OCI-LY3 (cell line): ENCODE measurements around the gene DOCK6.

Experiments
- H2AFZ ChIP-seq: fragments of 200-600, 300-600 bp; shearing (Covaris generic); 2 replicates; pipeline ENCODE4 v1.6.0; 2014; ENCODE audit warnings: antibody characterized with exemption, low read depth, low read length
- H3K27ac ChIP-seq: fragments of 200-600, 300-600 bp; sonication (generic); 2 replicates; pipeline ENCODE4 v1.5.1; 2014; ENCODE audit warnings: mild to moderate bottlenecking, low read length, moderate library complexity, mixed read lengths
- H3K27me3 ChIP-seq: fragments of 200-600, 300-600 bp; sonication (generic); 2 replicates; pipeline ENCODE4 v1.6.1; 2014; ENCODE audit warnings: low read depth, low read length, mixed read lengths
- H3K36me3 ChIP-seq: fragments of 200-600, 300-600 bp; sonication (generic); replicated peaks from 2 replicates; pipeline ENCODE3; 2014; ENCODE audit warnings: low read depth, low read length, mixed read lengths
- H3K4me1 ChIP-seq: fragments of 300-600, 200-600 bp; sonication (generic); 2 replicates; pipeline ENCODE4 v1.6.1; 2014; ENCODE audit warnings: low read length, mixed read lengths
- H3K4me2 ChIP-seq: fragments of 200-600, 300-600 bp; sonication (generic); 2 replicates; pipeline ENCODE4 v1.6.1; 2014; ENCODE audit warnings: low read length, mixed read lengths
- H3K4me3 ChIP-seq: fragments of 300-600, 200-600 bp; sonication (generic); 2 replicates; pipeline ENCODE4 v1.5.1; 2014; ENCODE audit warnings: antibody characterized with exemption, mild to moderate bottlenecking, low read length, moderate library complexity
- H3K79me2 ChIP-seq: fragments of 300-600, 200-600 bp; shearing (Covaris generic); 2 replicates; pipeline ENCODE4 v1.6.1; 2014; ENCODE audit warnings: mild to moderate bottlenecking, low read length, mixed read lengths
- H3K9ac ChIP-seq: fragments of 300-600, 200-600 bp; shearing (Covaris generic); 2 replicates; pipeline ENCODE4 v1.6.0; 2014; ENCODE audit warnings: mild to moderate bottlenecking, low read length, moderate library complexity
- H3K9me3 ChIP-seq: fragments of 200-600, 300-600 bp; shearing (Covaris generic); 2 replicates; pipeline ENCODE4 v1.6.1; 2014; ENCODE audit warnings: low read length, mixed read lengths; ENCODE audit not compliant: insufficient read depth
- H4K20me1 ChIP-seq: fragments of 200-600, 300-600 bp; sonication (generic); 2 replicates; pipeline ENCODE4 v1.6.1; 2016; ENCODE audit warnings: low read length, mixed read lengths; ENCODE audit not compliant: insufficient read depth
- EZH2phosphoT487 ChIP-seq: fragments of 200-600 bp; shearing (Covaris generic); IDR thresholded peaks from 2 replicates; pipeline ENCODE4 v1.6.1; 2018; ENCODE audit warnings: antibody characterized with exemption, mixed run types, low read depth
- TF ChIP-seq, protein P1 (sequence below): fragments of 200-600, 300-600 bp; sonication (generic); IDR thresholded peaks from 2 replicates; pipeline ENCODE4 v1.5.1; 2014; ENCODE audit warnings: antibody characterized with exemption, low read length, low read depth

The DOCK6 gene

GRCh38 chr19:11290256-11290655 lies 27.9 kb upstream of the DOCK6 start:
- H3K4me1 ChIP-seq: peaks cover 10% of the 10 kb centered on the region
- H3K79me2 ChIP-seq: no peaks in the 10 kb centered on the region
- no peak overlapping the region for H2AFZ ChIP-seq
- no peak overlapping the region for H3K4me3 ChIP-seq
- H3K9me3 ChIP-seq: no peaks in the 10 kb centered on the region
- peaks cover 20% of the 10 kb centered on the region for H3K27me3 ChIP-seq
- no peak overlapping the region for H3K9ac ChIP-seq
- no peak overlapping the region for H3K4me2 ChIP-seq
- H3K27ac ChIP-seq: no peak overlapping the region
- no peaks in the 10 kb centered on the region for H3K36me3 ChIP-seq
- no peak for TF ChIP-seq EZH2phosphoT487
- TF ChIP-seq, protein P1, sequence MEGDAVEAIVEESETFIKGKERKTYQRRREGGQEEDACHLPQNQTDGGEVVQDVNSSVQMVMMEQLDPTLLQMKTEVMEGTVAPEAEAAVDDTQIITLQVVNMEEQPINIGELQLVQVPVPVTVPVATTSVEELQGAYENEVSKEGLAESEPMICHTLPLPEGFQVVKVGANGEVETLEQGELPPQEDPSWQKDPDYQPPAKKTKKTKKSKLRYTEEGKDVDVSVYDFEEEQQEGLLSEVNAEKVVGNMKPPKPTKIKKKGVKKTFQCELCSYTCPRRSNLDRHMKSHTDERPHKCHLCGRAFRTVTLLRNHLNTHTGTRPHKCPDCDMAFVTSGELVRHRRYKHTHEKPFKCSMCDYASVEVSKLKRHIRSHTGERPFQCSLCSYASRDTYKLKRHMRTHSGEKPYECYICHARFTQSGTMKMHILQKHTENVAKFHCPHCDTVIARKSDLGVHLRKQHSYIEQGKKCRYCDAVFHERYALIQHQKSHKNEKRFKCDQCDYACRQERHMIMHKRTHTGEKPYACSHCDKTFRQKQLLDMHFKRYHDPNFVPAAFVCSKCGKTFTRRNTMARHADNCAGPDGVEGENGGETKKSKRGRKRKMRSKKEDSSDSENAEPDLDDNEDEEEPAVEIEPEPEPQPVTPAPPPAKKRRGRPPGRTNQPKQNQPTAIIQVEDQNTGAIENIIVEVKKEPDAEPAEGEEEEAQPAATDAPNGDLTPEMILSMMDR: no peak
- H4K20me1 ChIP-seq: no peaks in the 10 kb centered on the region

- H3K79me2 ChIP-seq: no peaks in the 10 kb centered on the region
- no peak overlapping the region for H3K27ac ChIP-seq
- H3K4me1 ChIP-seq: peaks cover 10% of the 10 kb centered on the region
- no peaks in the 10 kb centered on the region for H3K36me3 ChIP-seq
- no peak overlapping the region for H3K4me2 ChIP-seq
- H3K4me3 ChIP-seq: no peak overlapping the region
- no peak for TF ChIP-seq EZH2phosphoT487
- TF ChIP-seq, protein P1: peak; percentile 36
- H3K9ac ChIP-seq: no peak overlapping the region
- no peaks in the 10 kb centered on the region for H3K9me3 ChIP-seq
- peaks cover 16% of the 10 kb centered on the region for H3K27me3 ChIP-seq
- no peaks in the 10 kb centered on the region for H4K20me1 ChIP-seq
- no peak overlapping the region for H2AFZ ChIP-seq
Observed at GRCh38 chr19:11288349-11288748, 26.0 kb upstream of the DOCK6 start.

GRCh38 chr19:11286312-11286974 lies 24.1 kb upstream of the DOCK6 start:
- H3K9ac ChIP-seq: no peak overlapping the region
- H3K36me3 ChIP-seq: no peaks in the 10 kb centered on the region
- no peak overlapping the region for H2AFZ ChIP-seq
- TF ChIP-seq, protein P1: no peak
- no peak for TF ChIP-seq EZH2phosphoT487
- no peak overlapping the region for H3K4me2 ChIP-seq
- H4K20me1 ChIP-seq: no peaks in the 10 kb centered on the region
- no peaks in the 10 kb centered on the region for H3K79me2 ChIP-seq
- H3K27me3 ChIP-seq: peaks cover 7% of the 10 kb centered on the region; the same call in 1 of the 2 replicates
- H3K4me1 ChIP-seq: peaks cover 2% of the 10 kb centered on the region; the same call in 1 of the 2 replicates
- no peak overlapping the region for H3K4me3 ChIP-seq
- no peak overlapping the region for H3K27ac ChIP-seq
- no peaks in the 10 kb centered on the region for H3K9me3 ChIP-seq

DNA sequence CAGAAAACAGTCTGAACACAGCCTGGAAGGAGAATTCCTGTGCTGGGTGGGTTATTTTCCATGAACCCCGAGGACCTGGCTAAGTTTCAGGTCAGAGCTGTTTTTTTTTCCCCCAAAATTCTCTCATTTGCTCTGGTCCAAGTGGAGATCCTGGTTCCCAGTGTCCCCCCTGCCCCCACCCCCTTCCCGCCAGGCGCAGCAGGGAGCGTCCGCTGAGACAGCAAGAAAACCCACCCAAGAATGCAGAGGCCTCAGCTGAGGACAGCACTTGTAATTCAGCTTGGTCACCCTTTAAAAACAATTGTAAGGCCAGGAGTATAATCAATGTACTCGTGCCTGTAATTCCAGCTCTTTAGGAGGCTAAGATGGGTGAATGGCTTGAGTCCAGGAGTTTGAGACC lies 22.2 kb upstream of the DOCK6 start:
- Histone ChIP-seq H3K79me2 (no peaks in the 10 kb centered on the region), H4K20me1 (no peaks in the 10 kb centered on the region), H2AFZ (no peak overlapping the region), H3K27ac (no peak overlapping the region), H3K4me1 (no peaks in the 10 kb centered on the region), H3K4me3 (no peak overlapping the region), H3K4me2 (no peak overlapping the region), H3K9me3 (no peaks in the 10 kb centered on the region), H3K9ac (no peak overlapping the region), H3K27me3 (peaks cover 4% of the 10 kb centered on the region), H3K36me3 (no peaks in the 10 kb centered on the region)
- TF ChIP-seq EZH2phosphoT487: no peak
- TF ChIP-seq, protein P1: no peak
